Progenitor cell of endocrine pancreas (in vitro differentiated cells): ENCODE results near the gene MYO1H. TPM values are rescaled to one million over a fixed set of nuclear protein-coding genes. Genes with fewer than 3 reads are reported as not detected.

Source experiments
- DNase-seq: peaks from one replicate; pipeline ENCODE4 v3.0.0; 2021; ENCODE audit warnings: low spot score; ENCODE audit not compliant: unreplicated experiment
- H3K27ac Mint-ChIP-seq: 2 replicates; pipeline ENCODE4 v1.8.0; 2021; ENCODE audit warnings: mild to moderate bottlenecking, moderate library complexity, mixed read lengths
- H3K27me3 Mint-ChIP-seq: 2 replicates; pipeline ENCODE4 v1.8.0; 2021; ENCODE audit warnings: mixed read lengths
- H3K36me3 Mint-ChIP-seq: 2 replicates; pipeline ENCODE4 v1.8.0; 2022; ENCODE audit warnings: mixed read lengths; ENCODE audit not compliant: insufficient read depth
- H3K4me1 Mint-ChIP-seq: 2 replicates; pipeline ENCODE4 v1.8.0; 2021; ENCODE audit warnings: low read depth, mixed read lengths
- H3K4me3 Mint-ChIP-seq: 2 replicates; pipeline ENCODE4 v1.8.0; 2021; ENCODE audit warnings: low read depth, mild to moderate bottlenecking, moderate library complexity, mixed read lengths
- H3K9me3 Mint-ChIP-seq: 2 replicates; pipeline ENCODE4 v1.8.0; 2021; ENCODE audit warnings: low read depth, mixed read lengths
- total RNA-seq: library from RNA; stranded (reverse); gene quantifications from 2 replicates; pipeline ENCODE4 v1.2.1, GENCODE V29; 2021
- TF ChIP-seq, protein P1 (sequence below): fragments of 200-600 bp; sonication (generic); IDR thresholded peaks from one replicate; pipeline ENCODE4 v1.5.0; 2021; ENCODE audit warnings: antibody characterized with exemption, mild to moderate bottlenecking; ENCODE audit not compliant: unreplicated experiment

The MYO1H gene
- total RNA-seq, 1 donor from 2014 or later, result 0.77 TPM

DNA sequence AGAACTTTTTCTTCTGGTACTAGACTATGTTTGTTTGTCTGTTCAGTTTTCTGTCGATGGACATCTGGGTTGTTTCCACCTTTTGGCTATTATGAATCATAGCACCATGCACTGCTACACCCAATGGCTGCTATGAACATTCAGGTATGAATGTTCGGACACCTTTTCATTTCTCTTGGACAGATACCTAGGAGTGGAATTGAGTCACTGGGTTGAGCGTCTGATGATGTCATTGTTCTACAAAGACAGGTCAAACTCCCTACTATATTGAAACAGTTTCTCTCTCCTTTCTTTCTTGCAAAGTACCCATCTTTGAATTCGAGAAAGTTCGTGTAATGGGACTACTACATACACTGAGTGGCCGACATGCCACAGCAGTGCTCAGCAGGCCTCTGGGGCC is 84.7 kb downstream of the MYO1H start:
- DNase-seq, result no peak
- Mint-ChIP-seq H3K9me3 (no peaks in the 10 kb centered on the region), H3K4me3 (no peak overlapping the region), H3K36me3 (no peaks in the 10 kb centered on the region), H3K4me1 (no peaks in the 10 kb centered on the region), H3K27me3 (peaks cover 2% of the 10 kb centered on the region), H3K27ac (no peak overlapping the region)
- TF ChIP-seq, protein P1, sequence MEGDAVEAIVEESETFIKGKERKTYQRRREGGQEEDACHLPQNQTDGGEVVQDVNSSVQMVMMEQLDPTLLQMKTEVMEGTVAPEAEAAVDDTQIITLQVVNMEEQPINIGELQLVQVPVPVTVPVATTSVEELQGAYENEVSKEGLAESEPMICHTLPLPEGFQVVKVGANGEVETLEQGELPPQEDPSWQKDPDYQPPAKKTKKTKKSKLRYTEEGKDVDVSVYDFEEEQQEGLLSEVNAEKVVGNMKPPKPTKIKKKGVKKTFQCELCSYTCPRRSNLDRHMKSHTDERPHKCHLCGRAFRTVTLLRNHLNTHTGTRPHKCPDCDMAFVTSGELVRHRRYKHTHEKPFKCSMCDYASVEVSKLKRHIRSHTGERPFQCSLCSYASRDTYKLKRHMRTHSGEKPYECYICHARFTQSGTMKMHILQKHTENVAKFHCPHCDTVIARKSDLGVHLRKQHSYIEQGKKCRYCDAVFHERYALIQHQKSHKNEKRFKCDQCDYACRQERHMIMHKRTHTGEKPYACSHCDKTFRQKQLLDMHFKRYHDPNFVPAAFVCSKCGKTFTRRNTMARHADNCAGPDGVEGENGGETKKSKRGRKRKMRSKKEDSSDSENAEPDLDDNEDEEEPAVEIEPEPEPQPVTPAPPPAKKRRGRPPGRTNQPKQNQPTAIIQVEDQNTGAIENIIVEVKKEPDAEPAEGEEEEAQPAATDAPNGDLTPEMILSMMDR, result no peak

DNA sequence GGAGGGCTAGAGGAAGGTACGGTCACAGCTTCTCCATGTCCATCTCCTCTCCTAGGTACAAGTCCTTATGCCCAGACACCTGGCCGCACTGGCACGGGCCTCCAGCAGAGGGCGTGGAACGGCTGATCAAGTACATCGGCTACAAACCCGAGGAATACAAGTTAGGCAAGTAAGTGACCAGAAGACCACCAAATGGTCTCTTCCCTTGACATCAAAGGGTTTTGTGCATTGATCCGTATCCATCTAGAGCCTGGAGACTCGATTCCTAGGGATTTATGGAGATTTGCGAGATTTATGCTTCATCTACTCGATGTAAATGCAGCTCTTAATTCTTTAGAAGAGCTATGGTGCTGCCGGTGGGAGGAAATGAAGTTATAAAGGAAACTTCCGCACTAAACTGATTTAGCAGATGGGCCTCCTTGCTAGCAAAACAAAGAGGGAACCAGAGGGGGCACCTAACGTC is 85.2 kb downstream of the MYO1H start:
- Mint-ChIP-seq H3K9me3 (no peaks in the 10 kb centered on the region), H3K4me1 (no peaks in the 10 kb centered on the region), H3K27ac (no peak overlapping the region), H3K4me3 (no peak overlapping the region), H3K36me3 (no peaks in the 10 kb centered on the region), H3K27me3 (peaks cover 2% of the 10 kb centered on the region)
- DNase-seq, result peak; percentile 80
- TF ChIP-seq, protein P1, result peak; percentile 80

DNA sequence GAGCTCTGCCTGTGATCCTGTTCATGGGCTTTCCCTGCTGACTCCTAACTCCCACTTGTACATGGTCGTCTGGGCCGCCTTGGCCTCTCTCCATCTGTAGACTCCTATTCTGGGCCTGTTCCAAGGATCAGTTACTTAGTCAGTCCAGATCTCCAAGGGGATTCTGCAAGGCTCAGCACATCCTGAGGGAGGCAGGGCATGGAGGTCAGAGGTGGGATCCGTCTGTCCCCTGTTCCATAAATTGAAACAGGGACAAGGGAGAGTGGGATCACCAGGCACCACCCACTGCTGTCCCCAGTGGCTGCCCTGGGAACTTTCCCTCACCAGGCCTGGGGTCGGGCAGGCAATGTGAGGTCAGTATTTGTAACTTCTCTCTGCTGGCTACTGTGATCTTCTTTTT is 85.9 kb downstream of the MYO1H start:
- Mint-ChIP-seq H3K27ac (no peak overlapping the region), H3K4me3 (no peak overlapping the region), H3K27me3 (peaks cover 2% of the 10 kb centered on the region), H3K9me3 (no peaks in the 10 kb centered on the region), H3K4me1 (no peaks in the 10 kb centered on the region), H3K36me3 (no peaks in the 10 kb centered on the region)
- no peak for DNase-seq
- TF ChIP-seq, protein P1, result peak; percentile 49

DNA sequence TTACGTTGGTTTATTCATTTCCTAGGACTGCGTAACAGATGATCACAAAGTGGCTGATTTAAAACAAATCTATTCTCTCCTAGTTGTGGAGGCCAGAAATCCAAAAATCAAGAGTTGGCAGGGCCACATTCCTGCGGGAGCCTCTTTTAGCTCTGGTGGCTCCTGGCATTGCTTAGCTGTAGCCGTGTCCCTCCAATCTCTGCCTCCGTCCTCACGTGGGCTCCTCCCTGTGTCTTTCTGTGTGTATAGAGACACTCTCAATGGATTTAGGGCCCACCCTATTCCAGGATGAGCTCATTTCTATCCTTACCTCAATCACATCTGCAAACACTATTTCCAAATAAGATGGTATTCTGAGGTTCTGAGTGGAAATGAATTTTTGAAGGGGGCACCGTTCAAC is 86.9 kb downstream of the MYO1H start:
- Mint-ChIP-seq H3K27me3 (peaks cover 2% of the 10 kb centered on the region), H3K4me1 (no peaks in the 10 kb centered on the region), H3K9me3 (no peaks in the 10 kb centered on the region), H3K27ac (no peak overlapping the region), H3K36me3 (no peaks in the 10 kb centered on the region), H3K4me3 (no peak overlapping the region)
- TF ChIP-seq, protein P1, result no peak
- DNase-seq, result no peak

DNA sequence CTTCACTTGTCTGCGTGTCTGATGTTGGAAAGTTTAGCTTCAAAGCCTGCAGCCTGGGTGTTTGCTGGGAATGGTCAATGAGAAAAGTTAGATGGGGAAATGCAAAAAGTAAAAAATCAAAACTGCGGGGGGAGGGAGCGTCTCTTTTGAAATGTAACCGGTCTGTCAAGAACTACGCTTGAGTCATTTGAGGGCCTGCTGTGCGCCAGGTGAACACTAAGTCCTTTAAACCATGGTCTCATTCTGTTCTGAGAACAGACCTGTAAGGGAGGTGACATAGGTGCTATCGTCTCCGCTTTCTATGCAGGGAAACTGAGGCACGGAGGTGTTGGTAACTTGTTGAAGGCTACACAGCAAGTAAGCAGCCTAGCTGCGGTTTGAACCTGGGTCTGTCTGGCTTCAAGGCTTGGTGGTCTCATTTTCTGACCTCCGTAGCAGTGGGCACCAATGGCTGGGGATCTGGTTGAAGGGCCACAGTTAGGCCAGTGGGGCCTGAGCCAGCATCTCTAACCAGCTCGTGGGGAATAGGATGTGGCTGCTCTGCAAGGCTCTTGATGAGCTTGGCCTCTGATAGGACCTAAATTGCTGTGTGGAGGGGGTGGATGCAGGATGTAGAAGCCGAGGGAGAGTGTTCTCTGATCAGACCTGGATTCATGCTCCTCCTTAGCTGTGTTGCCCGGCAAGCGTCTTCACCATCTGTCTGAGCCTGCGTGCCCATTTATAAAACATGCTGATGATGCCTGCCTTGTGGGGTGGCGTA is 87.9 kb downstream of the MYO1H start:
- Mint-ChIP-seq H3K36me3 (no peaks in the 10 kb centered on the region), H3K4me1 (no peaks in the 10 kb centered on the region), H3K27me3 (peaks cover 2% of the 10 kb centered on the region), H3K27ac (no peak overlapping the region), H3K4me3 (no peak overlapping the region), H3K9me3 (no peaks in the 10 kb centered on the region)
- no peak for DNase-seq
- TF ChIP-seq, protein P1, result no peak
